ENCODE data around the gene ATP6V0A1. TPM values are rescaled to one million over a fixed set of nuclear protein-coding genes. Genes with fewer than 3 reads are reported as not detected.
"Not testable (repeated sequence)": the region's sequence is repeated elsewhere in the genome, so short reads cannot be mapped to it uniquely, and the experiment has no call there.

ATP6V0A1 gene
- total RNA-seq, 1 donor from 2014 or later: 40.4 TPM

GRCh38 chr17:42438600-42439567, 19.8 kb upstream of the ATP6V0A1 start:
- Histone ChIP-seq H3K36me3 (no peaks in the 10 kb centered on the region), H3F3A (ENCODE audit: low read depth) (peaks cover 9% of the 10 kb centered on the region), H3K79me2 (ENCODE audit: low read depth) (no peaks in the 10 kb centered on the region), H3K9me3 (ENCODE audit: low read depth) (no peaks in the 10 kb centered on the region), H4K20me1 (ENCODE audit: low read depth) (no peaks in the 10 kb centered on the region), H3K4me1 (no peaks in the 10 kb centered on the region), H3K4me2 (no peak overlapping the region), H3K27me3 (no peaks in the 10 kb centered on the region), H3K9ac (no peak overlapping the region), H3K4me3 (no peak overlapping the region), H2AFZ (replicated peaks) (no peak overlapping the region), H3K27ac (no peak overlapping the region)
- Mint-ChIP-seq H3K27ac (no peak overlapping the region), H3K9me3 (no peaks in the 10 kb centered on the region), H3K27me3 (ENCODE audit: insufficient read depth, low read depth) (no peaks in the 10 kb centered on the region), H3K4me3 (no peak overlapping the region), H3K36me3 (no peaks in the 10 kb centered on the region), H3K4me1 (peaks cover 15% of the 10 kb centered on the region)
- no peak for DNase-seq (ENCODE audit: low spot score)
- TF ChIP-seq, protein P1, sequence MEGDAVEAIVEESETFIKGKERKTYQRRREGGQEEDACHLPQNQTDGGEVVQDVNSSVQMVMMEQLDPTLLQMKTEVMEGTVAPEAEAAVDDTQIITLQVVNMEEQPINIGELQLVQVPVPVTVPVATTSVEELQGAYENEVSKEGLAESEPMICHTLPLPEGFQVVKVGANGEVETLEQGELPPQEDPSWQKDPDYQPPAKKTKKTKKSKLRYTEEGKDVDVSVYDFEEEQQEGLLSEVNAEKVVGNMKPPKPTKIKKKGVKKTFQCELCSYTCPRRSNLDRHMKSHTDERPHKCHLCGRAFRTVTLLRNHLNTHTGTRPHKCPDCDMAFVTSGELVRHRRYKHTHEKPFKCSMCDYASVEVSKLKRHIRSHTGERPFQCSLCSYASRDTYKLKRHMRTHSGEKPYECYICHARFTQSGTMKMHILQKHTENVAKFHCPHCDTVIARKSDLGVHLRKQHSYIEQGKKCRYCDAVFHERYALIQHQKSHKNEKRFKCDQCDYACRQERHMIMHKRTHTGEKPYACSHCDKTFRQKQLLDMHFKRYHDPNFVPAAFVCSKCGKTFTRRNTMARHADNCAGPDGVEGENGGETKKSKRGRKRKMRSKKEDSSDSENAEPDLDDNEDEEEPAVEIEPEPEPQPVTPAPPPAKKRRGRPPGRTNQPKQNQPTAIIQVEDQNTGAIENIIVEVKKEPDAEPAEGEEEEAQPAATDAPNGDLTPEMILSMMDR (IDR thresholded peaks at IDR 0.05): peak; percentile 50
- TF ChIP-seq EZH2phosphoT487 (IDR thresholded peaks at IDR 0.05): no peak

DNA sequence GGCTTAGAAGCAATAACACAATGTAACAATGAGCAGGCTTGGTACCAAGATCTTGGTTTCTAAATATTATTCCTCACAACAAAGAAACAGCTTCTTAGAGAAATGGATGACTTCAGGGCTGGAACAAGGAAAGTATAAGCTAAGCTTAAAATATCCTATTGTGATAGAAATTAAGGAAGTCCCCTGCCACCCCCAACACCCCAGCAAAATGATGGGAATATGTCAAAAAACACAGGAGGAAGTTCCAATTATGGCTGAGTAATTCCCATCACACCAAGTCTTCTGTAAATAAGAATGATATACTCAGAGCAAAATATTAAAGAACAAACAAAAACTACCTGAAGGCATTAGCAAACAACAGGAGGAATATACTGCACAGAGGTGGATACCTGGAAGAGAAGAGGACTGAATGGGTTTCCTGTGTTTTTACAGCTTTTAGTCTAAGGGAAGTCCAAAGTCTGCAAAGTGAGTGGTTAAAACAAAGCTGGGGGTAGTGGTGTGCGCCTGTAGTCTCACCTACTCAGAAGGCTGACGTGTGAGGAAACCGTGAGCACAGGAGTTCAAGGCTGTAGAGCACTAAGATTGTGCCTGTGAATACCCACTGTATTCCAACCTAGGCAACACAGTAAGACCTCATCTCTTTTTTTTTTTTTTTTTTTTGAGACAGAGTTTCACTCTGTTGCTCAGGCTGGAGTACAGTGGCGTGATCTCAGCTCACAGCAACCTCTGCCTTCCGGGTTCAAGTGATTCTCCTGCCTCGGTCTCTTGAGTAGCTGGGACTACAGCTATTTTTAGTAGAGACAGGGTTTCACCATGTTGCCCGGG, 17.1 kb upstream of the ATP6V0A1 start:
- Histone ChIP-seq H3K79me2 (ENCODE audit: low read depth) (no peaks in the 10 kb centered on the region), H3K9me3 (ENCODE audit: low read depth) (no peaks in the 10 kb centered on the region), H3K36me3 (no peaks in the 10 kb centered on the region), H3K4me3 (no peak overlapping the region), H3K27me3 (no peaks in the 10 kb centered on the region), H3K27ac (no peak overlapping the region), H3K4me1 (no peaks in the 10 kb centered on the region), H3F3A (ENCODE audit: low read depth) (peaks cover 3% of the 10 kb centered on the region), H3K9ac (no peak overlapping the region), H2AFZ (replicated peaks) (no peak overlapping the region), H4K20me1 (ENCODE audit: low read depth) (no peaks in the 10 kb centered on the region), H3K4me2 (no peak overlapping the region)
- DNase-seq (ENCODE audit: low spot score): no peak
- Mint-ChIP-seq H3K4me3 (no peak overlapping the region), H3K27me3 (ENCODE audit: insufficient read depth, low read depth) (no peaks in the 10 kb centered on the region), H3K9me3 (no peaks in the 10 kb centered on the region), H3K4me1 (peaks cover 9% of the 10 kb centered on the region), H3K27ac (no peak overlapping the region), H3K36me3 (no peaks in the 10 kb centered on the region)
- TF ChIP-seq EZH2phosphoT487 (IDR thresholded peaks at IDR 0.05): no peak
- TF ChIP-seq, protein P1 (IDR thresholded peaks at IDR 0.05): no peak
- no peak for TF ChIP-seq EZH2 (IDR thresholded peaks at IDR 0.05)

GRCh38 chr17:42442196-42442565, 16.5 kb upstream of the ATP6V0A1 start:
- Mint-ChIP-seq H3K9me3 (no peaks in the 10 kb centered on the region), H3K4me3 (no peak overlapping the region), H3K27me3 (ENCODE audit: insufficient read depth, low read depth) (no peaks in the 10 kb centered on the region), H3K36me3 (no peaks in the 10 kb centered on the region), H3K27ac (no peak overlapping the region), H3K4me1 (peaks cover 6% of the 10 kb centered on the region)
- TF ChIP-seq EZH2 (IDR thresholded peaks at IDR 0.05) (no peak), EZH2phosphoT487 (IDR thresholded peaks at IDR 0.05) (no peak)
- TF ChIP-seq, protein P1 (IDR thresholded peaks at IDR 0.05): no peak
- no peaks in the 10 kb centered on the region for H3K27me3 ChIP-seq
- H3K9ac ChIP-seq: no peak overlapping the region
- no peaks in the 10 kb centered on the region for H3K79me2 ChIP-seq (ENCODE audit: low read depth)
- H3K36me3 ChIP-seq: no peaks in the 10 kb centered on the region
- H3K4me3 ChIP-seq: no peak overlapping the region
- DNase-seq (ENCODE audit: low spot score): peak; percentile 29
- no peaks in the 10 kb centered on the region for H4K20me1 ChIP-seq (ENCODE audit: low read depth)
- H3K4me1 ChIP-seq: no peaks in the 10 kb centered on the region
- H3F3A ChIP-seq (ENCODE audit: low read depth): peaks cover 3% of the 10 kb centered on the region
- no peak overlapping the region for H2AFZ ChIP-seq (replicated peaks)
- H3K4me2 ChIP-seq: no peak overlapping the region
- no peaks in the 10 kb centered on the region for H3K9me3 ChIP-seq (ENCODE audit: low read depth)
- no peak overlapping the region for H3K27ac ChIP-seq

GRCh38 chr17:42449176-42449575, 9.5 kb upstream of the ATP6V0A1 start:
- not testable (repeated sequence) for DNase-seq (ENCODE audit: low spot score); H3K9me3 Mint-ChIP-seq; H3K4me1 ChIP-seq; H3K4me3 Mint-ChIP-seq; H3K9ac ChIP-seq; H3K27ac ChIP-seq; H3K4me1 Mint-ChIP-seq; H3K27me3 Mint-ChIP-seq (ENCODE audit: insufficient read depth, low read depth); H3K4me3 ChIP-seq; H2AFZ ChIP-seq (replicated peaks); H3F3A ChIP-seq (ENCODE audit: low read depth); H3K79me2 ChIP-seq (ENCODE audit: low read depth); H3K27me3 ChIP-seq; H3K36me3 Mint-ChIP-seq; H3K36me3 ChIP-seq; H4K20me1 ChIP-seq (ENCODE audit: low read depth); H3K4me2 ChIP-seq; H3K9me3 ChIP-seq (ENCODE audit: low read depth); H3K27ac Mint-ChIP-seq

DNA sequence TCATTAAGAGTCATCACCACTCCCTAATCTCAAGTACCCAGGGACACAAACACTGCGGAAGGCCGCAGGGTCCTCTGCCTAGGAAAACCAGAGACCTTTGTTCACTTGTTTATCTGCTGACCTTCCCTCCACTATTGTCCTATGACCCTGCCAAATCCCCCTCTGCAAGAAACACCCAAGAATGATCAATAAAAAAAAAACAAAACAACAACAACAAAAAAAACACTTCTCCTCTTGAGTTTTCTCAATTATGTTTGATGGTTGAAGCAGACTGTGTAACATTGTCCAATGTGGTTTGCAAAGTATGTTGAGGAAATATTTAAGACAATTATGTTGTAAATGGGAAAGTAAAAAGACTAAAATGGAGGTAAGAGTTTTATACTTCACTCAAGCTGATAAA, 8.8 kb upstream of the ATP6V0A1 start:
- H3K4me3 Mint-ChIP-seq; H3F3A ChIP-seq (ENCODE audit: low read depth); H3K4me2 ChIP-seq; DNase-seq (ENCODE audit: low spot score); H3K27me3 Mint-ChIP-seq (ENCODE audit: insufficient read depth, low read depth); H3K36me3 ChIP-seq; H3K4me3 ChIP-seq; H3K27me3 ChIP-seq; H2AFZ ChIP-seq (replicated peaks); H3K4me1 ChIP-seq; H4K20me1 ChIP-seq (ENCODE audit: low read depth); H3K9me3 ChIP-seq (ENCODE audit: low read depth); H3K27ac ChIP-seq; H3K9ac ChIP-seq; H3K4me1 Mint-ChIP-seq; H3K9me3 Mint-ChIP-seq; H3K79me2 ChIP-seq (ENCODE audit: low read depth); H3K36me3 Mint-ChIP-seq: not testable (repeated sequence)
- peak overlapping the region; percentile 5 for H3K27ac Mint-ChIP-seq

Data from neural progenitor cell (in vitro differentiated cells).